HG02970 (cell line): Measurements from ENCODE around the gene PPP1R3G.
"Not testable (repeated sequence)": the region's sequence is repeated elsewhere in the genome, so short reads cannot be mapped to it uniquely, and the experiment has no call there.

ENCODE experiments used
- ATAC-seq: cut with Tn5 transposase; IDR thresholded peaks from one replicate; pipeline ENCODE4 v1.9.1; 2021; ENCODE audit warnings: mild to moderate bottlenecking, moderate library complexity, moderate number of reproducible peaks; ENCODE audit not compliant: unreplicated experiment, low FRiP score

PPP1R3G gene

DNA sequence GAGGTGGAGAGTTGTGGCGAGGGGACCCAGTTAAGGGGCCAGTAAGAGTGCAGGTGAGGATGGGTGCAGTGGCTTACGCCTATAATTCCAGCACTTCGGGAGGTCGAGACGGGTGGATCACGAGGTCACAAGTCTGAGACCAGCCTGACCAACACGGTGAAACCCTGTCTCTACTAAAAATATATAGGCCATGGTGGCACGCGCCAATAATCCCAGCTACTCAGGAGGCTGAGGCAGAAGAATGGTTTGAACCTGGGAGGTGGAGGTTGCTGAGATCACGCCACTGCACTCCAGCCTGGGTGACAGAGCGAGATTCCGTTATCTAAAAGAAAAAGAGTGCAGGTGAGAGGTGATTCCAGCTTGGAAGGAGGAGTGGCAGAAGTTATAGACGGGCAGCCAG, 28.0 kb downstream of the PPP1R3G start:
- no peak for ATAC-seq

DNA sequence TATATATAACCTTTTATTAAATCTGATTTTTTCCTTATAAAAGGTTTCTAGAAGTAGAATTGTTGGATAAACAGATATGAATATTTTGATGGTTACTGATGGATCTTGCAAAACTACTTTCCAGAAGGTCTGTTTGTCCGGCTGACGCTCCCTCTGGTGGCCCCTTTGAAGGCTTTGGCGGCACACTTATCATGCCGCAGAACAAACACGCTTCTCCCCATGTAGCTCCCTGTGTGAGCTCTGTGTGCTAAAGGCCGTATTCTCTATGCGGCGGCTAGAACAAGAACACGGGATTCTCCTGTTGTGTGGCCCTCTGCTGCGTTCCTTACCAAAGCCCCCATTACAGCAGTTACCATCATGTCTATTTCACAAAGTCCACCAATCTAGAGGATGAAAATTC, 30.0 kb downstream of the PPP1R3G start:
- no peak for ATAC-seq

DNA sequence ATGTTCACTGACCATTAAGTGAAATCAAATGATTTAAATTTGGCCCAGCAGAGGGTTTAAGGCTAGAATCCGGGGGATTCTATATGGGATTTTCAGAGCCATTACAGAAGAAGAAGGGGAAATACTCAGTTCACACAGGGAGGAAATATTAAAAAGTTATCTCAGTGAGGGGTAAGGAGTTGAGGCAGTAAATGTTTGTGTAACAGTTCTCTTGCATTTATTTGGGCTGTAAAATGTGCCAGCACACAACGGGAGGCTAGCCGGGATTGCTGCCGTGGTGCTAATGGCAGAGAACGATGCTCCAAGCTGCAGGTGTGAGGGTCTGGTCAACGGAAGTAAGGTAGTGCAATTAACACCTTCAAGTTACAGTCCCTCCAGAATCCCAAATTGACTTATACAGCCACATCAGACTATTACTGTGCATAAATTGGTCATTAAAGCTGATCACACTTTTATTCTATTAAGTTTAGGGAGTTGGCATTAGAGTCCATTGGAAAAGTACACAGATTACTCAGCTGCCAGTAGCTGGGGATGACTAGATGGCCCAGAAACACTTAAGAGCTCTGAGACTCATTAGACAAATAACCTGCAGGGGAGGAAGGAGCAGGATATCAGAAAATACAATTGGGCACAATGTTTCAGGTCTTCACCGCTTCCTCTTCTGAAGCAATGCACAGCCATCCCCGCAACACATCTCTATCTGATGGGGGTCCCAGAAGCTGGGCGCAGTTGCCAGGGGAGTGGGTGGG, 31.3 kb downstream of the PPP1R3G start:
- ATAC-seq: no peak

DNA sequence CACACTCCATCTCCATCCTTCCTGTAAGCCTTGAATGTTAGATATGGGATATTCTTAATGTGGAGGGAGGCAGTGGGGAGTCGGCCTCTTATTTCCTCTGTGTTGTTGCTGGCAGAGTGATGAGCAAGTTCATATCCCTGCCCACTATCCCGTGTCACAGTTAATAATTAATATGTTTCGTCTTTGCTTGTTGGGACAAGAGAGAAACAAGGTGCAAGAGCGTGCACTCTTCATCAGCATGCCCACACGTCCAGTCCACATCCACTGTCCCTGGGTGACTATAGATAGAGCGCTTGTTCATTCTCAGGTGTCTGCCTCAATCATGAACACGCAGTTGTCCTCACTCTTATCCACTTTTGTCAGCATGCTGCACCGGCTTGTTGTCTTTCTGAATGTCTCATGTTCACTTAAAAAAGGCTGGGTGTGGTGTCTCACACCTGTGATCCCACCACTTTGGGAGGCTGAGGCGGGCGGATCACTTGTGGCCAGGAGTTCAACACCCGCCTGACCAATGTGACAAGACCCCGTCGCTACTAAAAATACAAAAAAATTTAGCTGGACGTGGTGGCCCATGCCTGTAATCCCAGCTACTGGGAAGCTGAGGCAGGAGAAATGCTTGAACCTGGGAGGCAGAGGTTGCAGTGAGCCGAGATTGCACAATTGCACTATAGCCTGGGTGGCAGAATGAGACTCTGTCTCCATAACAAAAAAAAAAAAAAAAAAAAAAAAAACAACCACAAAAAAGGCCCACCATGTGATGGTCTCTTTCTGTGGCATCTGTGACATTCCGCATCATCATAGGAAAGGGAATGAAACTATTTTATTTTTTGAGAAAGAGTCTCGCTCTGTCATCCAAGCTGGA, 34.2 kb downstream of the PPP1R3G start:
- no peak for ATAC-seq

DNA sequence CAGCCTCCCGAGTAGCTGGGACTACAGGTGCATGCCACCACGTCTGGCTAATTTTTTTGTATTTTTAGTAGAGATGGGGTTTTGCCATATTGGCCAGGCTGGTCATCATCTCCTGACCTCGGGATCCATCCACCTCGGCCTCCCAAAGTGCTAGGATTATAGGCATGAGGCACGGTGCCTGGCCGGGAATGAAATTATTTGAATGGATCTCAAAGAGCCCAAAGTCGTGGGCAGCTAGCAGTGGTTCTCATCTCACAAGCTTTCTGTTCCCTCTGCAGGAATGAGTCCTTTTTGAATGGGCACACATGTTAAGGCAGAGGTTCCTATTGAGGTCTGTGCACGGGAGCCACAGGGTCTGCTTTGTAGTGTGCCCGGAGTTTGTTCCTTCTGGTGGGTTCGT, 34.9 kb downstream of the PPP1R3G start:
- ATAC-seq: no peak

DNA sequence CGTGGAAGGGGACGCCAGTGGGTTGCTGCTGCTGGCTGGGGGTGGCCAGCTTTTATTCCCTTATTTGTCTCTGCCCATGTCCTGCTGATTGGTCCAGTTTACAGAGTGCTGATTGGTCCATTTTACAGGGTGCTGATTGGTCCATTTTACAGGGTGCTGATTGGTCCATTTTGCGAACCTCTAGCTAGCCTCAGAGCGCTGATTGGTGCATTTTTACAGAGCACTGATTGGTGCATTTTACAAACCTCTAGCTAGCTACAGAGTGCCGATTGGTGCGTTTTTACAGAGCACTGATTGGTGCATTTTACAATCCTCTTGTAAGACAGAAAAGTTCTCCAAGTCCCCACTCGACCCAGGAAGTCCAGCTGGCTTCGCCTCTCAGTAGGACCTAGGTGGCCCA, 35.4 kb downstream of the PPP1R3G start:
- not testable (repeated sequence) for ATAC-seq

DNA sequence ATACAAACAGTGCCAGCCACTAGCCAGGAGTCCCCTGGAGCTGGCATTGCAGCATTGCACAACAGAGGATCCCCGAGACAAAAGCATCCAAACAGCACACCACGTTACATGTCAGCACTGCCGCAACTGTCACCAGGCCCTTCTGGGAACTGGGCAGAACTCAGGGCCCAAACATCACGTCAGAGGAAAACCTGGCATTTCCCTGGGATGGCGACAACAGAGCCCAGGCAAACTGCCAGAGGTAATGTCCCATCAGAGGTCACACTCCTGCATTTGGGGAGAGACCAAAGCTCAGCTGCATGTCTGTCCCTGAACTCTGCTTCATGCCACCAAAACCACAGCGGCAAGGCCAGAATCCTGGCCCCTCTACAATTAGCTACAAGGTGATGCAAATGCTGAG, 36.3 kb downstream of the PPP1R3G start:
- ATAC-seq: no peak

DNA sequence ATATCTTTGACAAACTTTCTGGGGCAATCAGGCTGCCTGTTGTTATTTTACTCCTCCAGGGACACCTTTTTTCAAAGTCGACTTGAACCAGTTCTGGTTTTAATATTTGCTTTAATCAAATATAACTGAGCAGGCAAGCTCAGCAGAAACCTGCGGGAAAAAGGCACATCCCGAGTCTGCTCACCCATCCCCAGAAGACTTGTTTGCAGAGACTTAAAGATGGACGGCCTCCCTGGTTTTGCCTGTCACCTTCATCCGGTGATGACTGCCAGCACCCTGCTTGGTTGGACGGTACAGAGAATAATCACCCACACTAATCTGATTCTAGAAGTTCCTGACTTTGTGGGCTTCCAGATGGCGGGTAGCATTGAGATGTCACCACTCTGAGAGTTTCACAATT, 36.8 kb downstream of the PPP1R3G start:
- no peak for ATAC-seq

DNA sequence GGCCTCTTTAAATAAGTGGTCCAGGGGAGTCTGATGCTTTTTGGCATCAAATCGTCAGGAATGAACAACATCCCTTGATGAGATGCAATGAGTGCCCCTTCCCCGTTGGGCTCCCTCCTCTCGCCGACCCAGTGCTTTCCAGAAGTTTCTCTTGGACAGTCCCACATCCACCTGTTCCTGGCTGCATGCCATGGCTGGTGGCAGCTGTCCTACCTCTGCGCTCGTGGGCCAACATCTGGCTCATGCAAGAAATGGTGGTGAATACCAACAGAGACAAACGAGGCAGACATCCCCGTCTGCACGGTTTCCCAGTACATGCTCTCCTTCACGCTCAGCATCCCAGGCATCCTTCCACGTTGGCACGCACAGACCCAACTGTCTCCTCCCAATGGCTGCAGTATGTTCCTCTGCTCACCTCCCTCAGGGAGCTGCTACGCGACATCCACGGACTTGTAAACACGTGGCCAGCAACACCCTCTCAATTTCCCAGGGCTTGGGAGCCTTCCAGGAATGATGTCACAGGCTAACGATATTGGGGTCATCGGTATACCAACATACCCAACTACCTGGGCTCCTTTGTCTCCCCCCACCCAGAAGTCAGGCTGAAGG, 37.5 kb downstream of the PPP1R3G start:
- ATAC-seq: no peak

DNA sequence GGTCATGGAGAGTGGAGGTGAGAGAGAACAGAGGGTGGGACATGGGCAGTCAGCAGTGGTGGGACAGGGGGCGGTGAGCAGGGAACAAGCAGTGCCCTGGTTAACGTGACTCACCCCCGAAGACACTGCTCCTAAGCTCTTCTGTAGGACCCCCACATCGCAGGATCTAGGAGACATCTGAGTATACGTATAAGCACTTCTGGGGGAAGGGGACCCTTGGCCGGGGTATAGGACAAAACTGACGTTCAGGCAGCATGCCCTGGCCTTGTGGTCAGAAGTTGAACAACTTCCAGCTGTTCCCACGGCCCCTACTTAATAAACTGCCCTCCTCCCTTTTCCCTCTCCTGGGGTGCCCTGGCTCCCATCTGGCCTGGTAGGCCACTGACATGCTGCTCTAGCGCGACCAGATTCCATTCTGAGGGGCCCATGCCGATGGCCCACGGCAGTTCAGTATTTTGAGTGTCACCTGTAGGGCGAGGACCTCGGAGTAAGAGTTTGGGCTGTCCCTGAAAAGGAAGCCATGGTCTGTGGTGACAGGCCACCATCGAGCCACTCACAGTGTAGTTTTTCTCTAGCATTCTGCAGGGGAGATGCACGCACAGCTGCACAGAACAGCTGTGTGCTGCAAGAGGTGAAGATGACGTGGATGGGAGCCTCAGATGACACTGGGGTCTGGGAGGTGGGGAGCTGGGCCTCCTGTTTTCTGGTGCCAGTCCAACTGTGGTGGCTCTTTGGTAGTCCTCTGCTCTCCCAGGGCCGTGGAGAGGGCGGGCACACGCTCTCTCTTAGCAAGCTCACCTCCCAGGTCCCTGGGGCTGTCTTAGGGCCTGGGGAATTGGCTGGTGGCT, 38.4 kb downstream of the PPP1R3G start:
- no peak for ATAC-seq

DNA sequence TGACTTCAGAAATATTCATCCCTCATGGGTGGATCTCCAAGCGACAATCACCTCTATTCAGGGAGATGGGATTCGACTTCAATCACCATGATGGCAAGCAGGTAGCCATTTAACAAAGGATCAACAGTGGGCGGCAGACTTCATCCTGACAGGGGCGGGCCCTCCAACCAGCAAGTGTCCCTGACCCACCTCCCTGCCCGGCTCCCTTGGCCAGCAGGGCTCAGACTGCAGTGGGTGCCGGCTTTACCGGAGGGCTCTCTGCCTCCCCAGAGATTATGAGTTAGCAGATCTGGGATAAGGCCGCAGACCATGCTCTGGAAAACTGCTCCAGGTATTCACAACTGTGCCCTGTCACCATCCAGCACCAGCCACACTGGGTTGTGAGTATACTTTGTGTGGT, 39.4 kb downstream of the PPP1R3G start:
- ATAC-seq: no peak

DNA sequence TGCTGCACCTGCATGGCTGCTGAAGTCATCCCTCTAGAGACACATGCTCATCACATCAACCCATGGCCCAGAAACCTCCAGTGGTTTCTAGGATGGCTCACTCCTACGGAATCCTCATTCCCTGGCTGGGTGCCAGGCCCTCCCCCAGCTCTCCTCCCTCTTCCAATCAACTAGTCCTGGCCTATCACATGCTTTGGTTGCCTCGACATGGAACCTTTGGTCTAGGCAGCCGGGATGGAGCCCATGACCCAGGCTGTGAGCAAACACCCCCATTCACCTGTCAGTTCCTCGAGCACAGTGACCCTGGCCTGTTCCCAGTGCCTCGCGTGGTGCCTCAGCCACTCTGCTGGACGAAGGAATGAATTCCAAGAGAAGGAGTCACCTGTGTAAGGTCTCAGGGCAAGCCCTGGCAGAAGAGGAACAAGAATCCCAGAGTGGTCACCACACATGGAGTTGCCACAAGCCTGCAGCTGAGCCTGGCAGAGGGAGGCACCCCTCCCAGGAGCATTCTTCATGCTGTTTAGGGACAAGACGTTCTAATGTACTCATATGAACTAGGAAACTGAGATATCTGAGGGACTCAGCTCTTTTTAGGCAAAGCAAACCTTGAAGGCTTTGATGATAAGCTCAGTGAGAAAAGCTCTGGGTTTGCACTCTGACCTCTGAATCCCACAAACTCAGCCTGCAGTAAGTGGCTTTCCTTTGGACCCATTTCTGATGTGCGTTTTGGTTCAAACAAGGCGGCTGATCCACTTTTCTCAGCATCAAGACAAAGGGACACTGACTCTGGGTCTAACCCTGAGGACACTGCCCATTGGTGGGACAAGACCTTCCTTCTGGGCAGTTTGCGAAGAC, 40.2 kb downstream of the PPP1R3G start:
- no peak for ATAC-seq

DNA sequence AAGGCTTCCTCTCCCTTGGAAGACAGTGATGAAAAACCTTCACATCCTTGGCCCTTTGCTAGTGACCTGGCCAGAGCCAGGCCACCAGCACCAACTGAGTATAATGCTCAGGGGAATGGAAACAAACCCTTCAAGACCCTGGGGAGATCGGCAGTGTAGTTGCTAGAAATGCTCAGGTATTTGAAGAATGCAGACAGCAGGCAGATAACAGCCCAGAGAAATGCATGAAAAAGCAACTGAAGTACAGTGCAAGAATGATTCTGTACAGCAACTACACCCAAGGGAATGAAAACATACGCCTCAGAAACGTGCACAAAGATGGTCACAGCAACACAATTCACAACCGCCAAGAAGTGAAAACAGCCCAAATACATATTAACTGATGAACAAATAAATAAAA, 41.1 kb downstream of the PPP1R3G start:
- no peak for ATAC-seq

DNA sequence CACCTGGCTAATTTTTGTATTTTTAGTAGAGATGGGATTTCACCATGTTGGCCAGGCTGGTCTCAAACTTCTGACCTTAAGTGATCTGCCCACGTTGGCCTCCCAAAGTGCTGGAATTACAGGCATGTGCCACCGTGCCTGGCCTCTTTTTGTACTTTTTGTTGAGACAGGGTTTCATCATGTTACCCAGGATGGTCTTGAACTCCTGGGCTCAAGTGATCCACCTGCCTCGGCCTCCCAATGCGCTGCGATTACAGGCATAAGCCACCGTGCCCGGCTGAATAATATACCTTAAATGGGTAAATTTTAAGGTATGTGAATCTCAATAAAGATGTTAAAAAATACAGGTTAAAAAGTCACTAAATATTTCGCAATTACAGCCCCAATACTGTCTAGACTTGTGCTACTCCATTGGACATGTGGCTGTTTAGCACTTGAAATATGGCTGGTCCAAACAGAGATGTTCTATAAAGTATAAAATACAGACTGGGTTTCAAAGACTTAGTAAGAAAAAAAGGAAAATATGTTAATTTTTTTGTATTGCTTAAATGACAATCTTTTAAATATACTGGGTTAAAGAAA, 42.1 kb downstream of the PPP1R3G start:
- no peak for ATAC-seq

DNA sequence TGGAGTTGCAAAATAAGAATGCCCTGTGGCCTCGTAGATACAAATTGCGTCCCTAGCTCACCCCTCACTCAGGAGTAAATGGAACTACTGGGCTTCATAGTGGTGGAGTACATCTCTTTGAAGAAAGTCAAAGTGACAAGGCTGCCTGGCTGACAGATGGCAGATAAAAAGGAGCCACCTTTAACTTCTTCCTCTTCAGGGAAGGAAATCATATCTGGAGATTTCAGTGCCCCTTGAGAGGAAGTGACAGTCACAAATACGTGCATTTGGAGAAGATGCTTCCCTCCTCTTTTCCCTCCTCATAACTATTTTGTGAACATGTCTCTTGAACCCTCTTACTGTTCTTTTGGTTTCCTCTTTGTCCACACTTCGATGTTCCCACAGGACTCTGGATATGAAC, 43.2 kb downstream of the PPP1R3G start:
- no peak for ATAC-seq

DNA sequence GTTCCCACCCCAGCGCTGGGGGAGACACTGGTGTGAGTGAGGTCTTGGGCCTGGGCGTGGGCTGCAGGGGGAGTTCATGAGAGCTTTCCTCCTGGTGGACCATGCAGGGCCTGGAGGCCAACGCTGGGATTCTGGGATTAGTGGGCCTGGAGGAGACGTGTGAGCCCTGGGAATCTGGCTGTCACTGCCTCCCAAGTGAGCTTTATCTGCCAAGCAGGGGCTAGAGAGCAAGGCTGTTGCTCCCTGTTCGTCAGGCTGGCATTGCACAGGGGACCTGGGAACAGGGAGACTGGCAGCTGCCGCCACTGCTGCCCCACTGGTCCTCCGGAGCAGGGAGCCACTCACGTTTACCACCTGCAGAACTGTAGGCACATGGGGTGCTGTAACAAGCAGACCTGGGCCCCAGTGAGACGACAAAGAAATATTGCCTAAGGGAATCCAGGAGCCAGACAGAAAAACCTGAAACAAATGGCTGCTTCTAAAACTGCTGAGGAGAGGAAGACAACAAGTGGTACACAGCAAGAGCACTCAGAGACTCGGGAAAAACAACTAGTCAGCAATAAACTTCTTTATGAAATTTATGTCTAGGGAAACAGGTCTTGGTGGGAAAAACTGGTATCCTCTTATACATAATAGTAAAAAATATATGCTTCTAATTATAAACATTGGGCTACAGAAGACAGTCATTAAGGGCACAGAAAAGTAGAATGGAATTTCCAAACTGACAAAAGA, 45.2 kb downstream of the PPP1R3G start:
- ATAC-seq: no peak

DNA sequence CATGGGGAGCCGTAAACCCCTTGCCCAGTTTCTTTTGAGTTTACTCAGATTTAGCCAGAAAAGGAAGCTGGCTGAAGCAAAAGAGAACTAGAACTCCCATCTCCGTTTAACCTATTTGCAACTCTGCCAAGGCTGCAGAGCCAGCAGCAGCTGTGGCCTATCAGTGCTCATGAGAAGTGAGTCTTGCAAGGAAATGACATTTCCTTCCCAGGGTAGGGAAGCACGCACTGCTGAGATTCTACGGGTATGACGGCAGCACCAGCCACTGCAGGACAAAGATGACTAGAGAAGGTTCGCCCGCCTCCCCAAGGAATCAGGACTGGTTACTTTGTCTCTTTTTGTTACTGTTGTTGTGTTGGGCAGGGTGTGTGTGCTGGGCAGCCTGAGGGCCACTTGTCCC, 47.6 kb downstream of the PPP1R3G start:
- no peak for ATAC-seq

DNA sequence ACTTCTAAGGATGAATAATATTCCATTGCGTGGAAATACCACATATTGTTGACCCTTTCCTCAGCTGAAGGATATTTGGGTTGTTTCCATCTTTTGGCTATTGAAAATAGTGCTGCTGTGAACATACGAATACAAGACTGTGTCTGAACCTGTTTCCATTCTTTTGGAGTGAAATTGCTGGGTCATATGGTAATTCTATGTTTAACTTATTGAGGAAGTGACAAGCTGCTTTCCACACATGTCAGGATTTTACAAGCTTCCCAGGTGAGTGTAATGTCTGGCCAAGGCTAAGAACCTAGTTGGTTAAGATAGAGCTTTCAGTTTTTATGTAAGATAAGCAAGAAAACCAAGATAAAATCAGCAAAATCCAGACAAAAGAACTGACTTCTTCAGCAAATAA, 48.8 kb downstream of the PPP1R3G start:
- no peak for ATAC-seq
